CD4-positive, alpha-beta T cell treated with Interleukin-15 for 4 hours (primary cell): ENCODE results near the gene LRRC74B.
"Not testable (repeated sequence)": the region's sequence is repeated elsewhere in the genome, so short reads cannot be mapped to it uniquely, and the experiment has no call there.

Experiments
- DNase-seq: peaks from one replicate; pipeline ENCODE4 v3.0.0-alpha.2; 2020; ENCODE audit warnings: low spot score

LRRC74B gene

DNA sequence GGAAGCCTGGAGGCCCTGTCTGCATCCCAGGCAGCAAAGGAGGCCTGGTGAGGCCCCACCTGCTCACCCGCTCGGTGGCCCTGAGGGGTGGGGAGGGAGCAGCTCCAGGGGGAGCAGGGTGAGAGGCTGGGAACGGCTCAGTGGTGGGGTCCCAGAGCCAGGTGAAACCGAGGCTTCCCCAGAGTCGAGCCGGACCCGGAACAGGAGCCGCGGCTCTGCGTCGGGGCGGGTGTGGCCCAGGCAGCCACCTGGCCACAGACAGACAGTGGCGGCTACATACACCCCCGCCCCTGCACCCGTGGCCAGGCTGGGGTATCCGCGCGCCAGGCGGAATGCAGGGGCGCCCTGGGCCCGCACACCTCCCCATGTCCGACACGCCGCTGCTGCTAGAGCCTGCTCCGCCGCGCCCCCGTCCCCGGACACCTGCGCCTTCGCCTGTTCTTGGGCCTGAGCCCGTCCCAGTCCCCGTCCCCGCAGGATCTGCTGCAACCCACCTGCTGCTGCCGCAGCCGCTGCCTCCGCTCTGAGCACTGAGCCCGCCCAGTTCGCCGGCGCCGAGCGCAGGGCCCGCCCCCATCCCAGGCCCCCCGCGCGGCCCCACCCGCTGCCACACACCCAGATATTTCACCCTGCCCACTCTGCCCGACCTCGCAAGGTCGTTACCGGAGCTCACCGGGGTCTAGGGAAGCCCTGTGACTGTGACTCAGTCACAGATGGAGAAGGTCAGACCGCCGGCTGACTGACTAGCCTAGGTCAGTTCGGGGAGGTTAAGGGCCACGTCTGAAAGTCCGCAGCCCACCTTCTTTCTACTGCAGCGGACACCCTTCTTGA, 13.5 kb upstream of the LRRC74B start, which contains the start of gene SLC7A4:
Gene SLC7A4 (minus strand): TSS at position 525 of the 831 bp plus-strand sequence. CDS start 749 bp downstream, outside the sequence.
- DNase-seq: no peak

DNA sequence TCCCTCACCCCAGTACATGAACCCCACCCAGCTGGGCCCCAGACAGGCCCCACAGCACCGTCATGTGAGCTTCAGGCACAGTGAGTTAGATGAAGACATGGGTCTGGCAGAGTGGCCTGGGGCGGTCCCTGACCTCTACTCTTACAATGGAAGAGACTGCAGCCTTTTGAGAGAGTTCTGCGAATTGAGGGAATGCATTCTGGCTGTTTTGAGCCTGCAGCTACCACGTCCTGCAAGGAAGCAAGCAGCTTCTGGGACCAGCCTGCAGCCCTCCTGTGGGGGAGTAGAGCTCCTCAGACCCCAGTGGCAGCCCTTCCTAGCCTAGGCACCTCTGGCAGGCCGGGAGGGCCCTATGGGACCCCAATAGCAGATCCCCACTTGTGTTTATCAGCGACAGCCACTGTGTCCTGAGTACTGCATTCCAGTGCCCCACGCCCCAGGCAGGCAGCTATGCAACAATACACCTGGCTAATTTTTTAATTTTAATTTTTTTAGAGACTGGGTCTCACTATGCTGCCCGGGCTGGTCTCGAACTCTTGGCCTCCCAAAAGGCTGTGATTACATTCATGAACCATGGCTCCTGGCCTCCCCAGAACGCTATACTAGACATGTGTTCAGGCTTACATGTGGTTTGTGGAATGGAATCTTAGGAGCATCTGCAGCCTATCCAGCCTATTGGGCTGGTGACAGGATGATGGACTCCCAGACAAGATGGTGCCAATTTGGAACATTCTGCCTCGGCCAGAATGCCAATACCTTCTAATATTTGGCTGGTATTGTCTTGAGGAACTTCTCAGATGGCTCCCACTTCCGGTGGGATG, 12.7 kb upstream of the LRRC74B start:
- no peak for DNase-seq

DNA sequence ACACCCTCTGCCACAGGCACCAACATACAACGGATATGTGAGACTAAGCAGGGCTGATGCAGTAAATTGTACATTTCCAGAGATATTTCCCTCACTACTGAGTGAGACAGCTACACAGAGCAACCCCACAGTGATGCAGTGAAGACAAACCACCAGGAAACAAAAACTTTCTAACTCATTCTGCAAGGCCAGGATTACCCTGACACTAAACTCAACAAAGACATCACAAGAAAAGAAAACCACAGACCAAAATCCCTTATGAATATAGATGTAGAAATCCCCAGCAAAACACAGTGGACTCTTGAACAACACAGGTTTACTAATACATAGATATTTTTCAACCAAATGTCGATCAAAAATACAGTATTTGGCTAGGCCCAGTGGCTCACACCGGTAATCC, 11.9 kb upstream of the LRRC74B start:
- no peak for DNase-seq

DNA sequence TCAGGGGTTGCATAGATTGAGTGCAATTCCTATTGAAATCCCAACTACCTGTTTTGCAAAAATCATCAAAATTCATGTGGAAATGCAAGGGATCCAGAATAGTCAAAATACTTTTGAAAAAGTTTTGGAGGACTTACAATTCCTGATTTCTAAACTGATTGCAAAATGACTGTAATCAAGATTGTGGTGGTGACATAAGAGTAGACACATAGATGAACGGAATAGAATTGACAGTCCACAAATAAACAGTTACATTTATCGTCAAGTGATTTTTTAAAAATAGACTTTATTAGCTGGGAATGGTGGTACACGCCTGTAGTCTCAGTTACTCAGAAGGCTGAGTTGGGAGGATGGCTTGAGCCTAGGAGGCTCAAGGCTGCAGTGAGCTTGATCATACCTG, 10.8 kb upstream of the LRRC74B start:
- no peak for DNase-seq

DNA sequence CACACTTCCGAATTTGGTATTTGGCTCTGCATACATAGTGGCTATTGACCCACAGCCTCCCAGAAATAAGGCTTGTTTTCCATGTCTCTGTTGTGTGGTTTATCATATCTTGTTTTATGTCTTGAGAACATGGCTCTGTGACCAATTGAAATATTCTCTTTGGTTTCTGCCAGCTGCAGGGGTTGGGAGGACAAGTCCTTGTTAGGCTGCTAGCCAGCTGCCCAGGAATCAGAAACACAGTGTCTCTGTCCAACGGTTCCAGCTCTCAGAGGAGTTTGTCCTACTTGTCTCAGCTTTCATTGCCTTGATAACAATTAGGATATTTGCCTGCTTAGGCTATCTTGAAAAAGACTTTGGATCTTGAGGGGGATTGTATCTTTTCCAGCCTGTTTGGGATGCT, 7.3 kb upstream of the LRRC74B start:
- DNase-seq: no peak

DNA sequence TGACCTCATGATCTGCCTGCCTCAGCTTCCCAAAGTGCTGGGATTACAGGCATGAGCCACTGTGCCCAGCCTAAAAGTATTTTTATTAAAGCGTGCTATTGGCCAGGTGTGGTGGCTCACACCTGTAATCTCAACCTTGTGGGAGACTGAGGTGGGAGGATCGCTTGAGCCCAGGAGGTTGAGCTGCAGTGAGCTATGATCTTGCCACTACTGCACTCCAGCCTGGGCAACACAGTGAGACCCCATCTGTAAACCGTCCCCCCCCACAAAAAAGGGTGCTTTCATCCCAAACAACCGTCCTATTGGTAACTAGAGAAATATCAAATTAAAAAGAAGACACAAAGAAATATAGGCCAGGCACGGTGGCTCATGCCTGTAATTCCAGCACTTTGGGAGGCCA, 6.6 kb upstream of the LRRC74B start:
- DNase-seq: not testable (repeated sequence)

DNA sequence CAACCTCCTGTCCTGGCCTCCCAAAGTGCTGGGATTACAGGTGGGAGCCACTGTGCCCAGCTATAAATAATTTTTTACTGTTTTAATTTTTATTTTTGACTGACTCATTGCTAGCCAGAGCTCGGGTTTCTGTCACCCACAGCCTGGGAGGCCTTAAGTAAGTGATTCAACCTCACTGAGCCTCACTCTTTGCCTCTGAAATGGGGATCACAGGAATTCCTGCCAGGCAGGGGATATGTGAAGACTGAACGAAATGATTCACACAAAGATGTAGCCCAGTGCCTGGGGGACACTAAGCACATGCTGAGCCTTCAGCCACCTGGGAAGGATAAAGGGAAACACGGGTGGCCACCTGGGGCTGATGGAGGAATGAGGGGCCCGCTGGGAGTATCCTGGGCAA, 3.8 kb upstream of the LRRC74B start:
- DNase-seq: no peak

DNA sequence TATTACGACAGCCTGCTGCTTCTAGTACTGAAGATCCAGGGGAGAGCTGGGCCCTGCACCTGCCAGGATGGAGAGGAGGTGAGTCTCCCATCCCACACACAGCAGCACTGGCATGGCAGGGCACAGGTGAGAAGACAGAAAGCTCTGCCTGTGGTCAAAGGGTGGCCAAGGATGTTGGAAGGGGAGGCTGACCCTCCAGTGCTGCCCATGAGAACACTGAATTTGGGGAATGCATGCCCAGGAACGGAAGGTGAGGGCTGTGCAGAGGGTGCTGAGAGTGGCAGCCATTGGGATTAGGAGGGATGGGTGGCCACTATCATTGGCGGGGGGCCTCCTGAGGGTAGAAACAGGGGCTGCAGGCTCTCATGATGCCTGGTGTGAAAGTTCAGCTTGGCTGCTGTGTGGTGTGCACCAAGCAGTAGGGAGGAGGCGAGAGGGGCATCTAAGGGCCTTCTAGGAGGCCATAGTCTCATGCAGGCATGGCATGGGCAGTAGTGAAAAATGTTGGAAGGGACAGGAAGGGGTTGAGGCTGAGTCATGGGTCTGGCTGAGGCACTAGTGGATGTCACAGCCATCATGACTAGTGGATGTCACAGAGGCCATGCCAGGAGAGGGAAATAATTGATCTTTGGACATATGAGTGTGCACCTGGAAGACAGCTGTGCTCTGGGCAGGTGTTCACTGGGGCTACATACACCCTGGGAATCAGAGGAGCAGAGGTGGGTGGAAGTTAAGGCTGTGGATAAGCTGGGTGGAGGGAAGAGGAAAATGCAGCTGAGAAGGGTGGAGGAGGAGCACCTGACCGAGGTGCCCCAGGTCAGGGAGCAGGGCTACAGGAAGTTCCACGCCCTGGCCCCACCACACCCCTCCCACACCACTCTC, 2.5 kb upstream of the LRRC74B start:
- no peak for DNase-seq

DNA sequence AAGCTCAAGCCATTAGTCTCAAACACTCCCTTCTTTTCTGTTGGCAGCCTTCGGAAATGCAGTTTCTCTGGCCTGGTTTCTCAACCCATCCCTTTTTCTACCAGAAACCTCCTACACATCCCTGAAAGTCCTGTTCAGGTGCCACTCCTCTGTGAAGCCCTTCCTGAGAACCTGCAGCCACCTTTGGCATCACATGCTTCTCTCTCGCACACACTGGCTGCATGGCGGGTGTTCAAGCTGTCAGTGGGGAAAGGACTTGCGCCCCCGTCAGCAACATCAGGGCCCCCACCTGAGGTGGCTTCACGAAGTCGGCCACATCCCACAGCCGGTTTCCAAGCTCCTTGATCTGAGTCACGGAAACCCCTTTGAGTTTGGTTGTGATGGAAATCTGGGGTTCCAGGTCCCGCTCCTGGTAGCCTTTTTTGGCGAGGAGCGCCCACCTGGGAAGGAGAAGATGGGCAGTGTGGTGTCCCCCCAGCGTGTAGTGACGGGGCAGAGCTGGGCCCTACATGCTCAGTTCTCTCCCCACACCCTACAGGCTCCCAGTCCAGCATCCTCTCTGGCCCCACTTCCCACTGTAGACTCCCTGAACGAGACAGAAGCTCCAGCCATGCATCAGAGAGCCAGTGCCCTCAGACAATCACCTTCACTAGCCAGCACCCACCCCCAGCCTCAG, 1.7 kb upstream of the LRRC74B start:
- DNase-seq: no peak

DNA sequence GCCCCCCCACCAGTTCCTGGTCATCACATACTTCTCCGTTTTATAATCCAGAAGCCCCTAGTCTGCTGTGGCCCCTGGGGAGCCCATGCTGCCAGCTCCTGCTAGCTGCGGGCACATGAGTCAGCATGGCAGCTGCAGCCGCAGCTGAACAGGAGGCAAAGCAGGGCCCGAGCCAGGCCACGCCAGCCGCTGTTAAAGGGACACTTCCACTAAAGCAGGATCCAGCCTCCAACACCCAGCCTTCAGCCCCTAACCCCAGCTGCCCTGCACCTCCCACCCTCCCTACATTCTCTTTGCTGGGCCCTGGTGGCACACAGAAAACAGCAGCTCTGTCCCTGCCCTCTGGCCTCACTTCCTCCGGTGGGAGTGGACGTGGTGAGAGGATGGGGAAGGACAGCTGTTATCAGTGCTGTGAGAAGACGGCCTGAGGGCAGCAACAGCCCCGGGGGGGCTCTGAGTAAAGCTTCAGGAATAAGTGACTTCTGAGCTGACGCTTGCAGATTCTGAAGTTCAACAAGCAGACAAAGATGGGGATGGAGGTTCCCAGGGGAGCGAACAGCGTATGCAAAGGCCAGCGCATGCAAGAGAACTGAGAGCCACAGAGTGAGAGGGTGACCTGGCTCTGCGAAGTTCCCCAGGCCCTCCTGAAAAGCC, 688 bp upstream of the LRRC74B start:
- peak; percentile 3 for DNase-seq

DNA sequence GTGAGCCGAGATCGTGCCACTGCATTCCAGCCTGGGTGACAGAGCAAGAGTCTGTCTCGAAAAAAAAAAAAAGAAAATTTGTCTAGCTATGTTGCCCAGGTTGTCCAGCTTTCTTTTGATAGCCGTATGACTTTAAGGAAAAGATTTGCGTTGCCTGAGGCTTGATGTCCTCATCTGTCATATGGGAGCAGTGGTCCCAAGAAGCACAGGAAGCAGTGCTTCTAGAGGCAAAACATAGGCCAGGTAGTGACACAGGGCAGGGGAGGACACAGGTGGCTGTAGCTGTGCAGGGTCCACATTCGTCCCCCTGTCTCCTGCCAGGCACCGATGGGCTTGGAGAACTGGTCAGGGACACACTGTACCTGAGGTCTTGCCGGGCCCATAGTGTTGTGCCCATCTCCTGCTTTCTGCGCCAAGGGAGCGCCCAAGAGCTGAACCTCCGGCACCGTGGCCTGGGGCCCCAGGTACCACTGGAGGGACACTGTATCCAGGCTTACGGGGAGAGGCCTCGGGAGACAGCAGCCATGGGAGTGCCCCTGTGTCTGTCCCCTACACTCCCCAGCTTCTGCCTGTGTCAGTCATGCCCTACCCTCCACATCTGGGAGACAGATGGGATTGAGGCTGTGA, 1.4 kb downstream of the LRRC74B start:
- no peak for DNase-seq

DNA sequence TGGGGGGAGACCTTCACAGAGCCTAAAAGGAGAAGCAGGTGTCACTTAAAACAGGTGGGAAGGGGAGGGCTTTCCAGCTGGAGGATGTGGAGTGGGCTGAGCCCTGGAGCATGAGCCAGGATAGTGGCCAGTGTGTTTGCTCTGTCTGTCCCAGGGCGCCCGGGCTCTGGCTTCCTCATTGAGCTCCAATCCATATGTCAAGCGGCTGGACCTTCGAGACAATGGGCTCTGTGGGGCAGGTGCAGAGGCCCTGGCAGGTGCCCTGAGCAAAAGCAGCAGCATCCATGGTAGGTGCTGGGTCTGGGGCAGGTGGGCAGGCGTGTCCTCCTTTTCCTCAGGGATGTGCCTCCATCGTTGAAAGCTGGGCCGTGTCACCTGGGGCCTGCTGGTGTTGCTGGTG, 2.0 kb downstream of the LRRC74B start:
- no peak for DNase-seq

DNA sequence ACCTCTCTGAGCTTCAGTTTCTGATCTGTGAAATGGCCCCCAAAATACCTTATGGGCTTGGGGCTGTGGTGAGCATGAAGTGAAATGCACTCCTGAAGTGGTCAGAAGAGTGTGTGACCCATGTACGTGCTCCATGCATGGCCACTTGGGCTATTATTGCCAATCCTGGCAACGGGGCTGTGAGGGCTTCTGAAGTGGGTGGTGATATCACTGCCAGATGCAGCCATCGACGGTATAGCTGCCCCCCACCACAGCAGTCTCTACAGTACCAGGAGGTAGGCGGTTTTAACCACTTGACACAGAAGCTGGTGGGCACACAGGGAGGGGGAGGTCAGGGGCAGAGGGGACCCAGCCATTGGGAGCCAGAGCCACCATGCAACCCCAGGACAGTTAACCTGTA, 2.7 kb downstream of the LRRC74B start:
- DNase-seq: not testable (repeated sequence)

DNA sequence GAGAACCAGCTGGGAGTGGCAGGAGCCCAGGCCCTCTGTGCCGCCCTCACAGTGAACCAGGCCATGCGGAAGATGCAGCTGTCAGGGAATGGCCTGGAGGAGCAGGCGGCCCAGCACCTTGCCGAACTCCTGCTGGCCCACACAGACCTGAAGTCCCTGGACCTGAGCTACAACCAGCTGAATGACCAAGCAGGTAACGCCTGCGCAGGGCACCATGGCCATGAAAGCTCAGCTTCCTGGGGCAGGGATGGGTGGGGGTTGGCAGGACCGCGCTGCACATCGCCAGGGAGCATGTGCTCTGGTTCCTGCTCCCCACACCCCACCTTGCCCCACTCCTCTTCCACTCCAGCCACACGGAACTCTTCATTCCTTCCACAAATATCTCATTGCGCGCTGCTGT, 3.2 kb downstream of the LRRC74B start:
- DNase-seq: not testable (repeated sequence)

DNA sequence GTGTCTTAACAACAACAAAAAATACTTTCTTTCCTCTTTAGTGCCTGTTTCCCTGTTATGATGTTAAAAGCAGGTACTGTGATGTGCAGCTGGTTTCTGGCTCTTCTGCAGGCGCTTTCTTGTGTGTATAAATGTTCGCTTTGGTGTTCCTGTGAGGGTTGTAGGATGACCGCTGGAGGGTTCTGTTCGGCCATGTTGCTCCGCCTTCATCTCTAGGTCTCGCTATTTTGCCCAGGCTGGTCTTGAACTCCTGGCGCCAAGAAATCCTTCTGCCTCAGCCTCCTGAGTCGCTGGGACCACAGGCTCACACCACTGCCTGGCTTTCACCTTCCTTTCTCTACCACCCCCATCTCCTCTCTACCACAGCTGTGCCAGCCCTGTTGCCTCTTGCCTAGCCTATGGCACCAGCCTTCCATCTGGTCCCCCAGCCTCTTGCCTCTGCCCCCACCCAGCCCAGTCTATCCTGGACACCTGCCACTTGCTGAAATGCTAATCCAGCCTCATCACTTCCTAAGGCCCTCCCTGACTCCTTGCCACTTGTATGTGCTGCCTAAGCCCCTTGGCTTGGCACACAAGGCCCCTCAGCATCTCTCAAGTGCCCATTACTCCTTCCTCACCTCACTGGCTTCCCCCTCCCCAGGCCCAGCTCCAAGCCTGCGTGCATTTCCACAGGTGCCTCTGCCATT, 5.5 kb downstream of the LRRC74B start:
- DNase-seq: no peak

DNA sequence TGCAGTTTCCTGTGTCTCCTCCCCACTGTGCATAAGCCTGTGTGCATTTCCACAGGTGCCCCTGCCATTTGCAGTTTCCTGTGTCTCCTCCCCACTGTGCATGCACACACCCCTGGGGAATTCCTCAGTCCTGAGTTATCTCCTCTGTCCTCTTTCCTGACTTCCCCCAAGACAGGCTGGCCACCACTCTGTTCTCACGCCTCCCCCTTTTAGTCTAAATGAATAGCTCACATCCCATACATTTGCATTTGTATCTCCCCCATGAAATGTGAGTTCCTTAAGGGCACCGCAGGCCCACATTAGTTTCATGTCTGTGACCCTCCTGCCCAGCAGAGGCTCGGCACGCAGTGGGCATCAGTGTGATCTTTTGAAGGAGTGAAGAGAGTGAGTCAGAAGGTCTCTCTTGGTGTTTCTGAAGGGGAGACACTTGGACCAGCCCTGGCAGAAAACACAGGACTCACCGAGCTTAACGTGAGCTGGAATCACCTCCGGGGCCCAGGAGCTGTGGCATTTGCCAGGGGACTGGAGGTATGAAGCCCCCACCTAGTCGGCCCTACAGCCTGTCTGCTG, 6.2 kb downstream of the LRRC74B start:
- DNase-seq: no peak

DNA sequence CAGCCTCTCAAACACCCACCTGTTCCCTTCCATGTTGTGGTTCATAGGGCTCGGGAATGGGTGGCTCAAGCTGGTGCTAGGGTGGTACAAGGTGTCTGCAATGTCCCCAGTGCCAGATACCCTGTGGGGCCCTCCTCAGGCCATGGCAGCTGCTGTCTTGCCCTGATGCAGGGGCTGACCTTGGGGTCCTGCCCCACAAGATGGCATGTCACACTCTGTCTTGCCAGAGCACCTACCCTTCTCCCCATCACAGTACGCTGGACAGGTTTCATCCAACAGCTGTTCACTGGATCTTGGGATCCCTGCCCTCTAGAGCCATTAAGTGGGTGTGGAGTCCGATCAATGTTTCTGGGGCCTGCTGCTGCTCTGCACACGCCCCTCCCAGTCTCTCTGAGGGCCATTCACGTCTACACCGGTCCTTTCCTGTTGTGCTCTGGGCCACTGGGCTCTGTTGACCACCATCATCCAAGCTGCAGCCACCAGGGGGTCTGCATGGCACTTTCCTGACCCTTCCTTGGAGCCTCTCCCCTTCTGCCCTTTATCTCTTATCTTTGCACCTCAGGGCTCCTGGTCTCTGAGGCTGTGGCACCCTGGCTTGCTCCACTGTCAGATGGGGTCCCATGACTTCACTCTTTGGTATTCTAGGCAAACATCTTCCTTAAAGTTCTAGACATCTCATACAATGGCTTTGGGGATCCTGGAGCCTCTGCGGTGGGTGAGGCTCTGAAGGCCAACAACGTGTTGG, 7.1 kb downstream of the LRRC74B start:
- DNase-seq: no peak

DNA sequence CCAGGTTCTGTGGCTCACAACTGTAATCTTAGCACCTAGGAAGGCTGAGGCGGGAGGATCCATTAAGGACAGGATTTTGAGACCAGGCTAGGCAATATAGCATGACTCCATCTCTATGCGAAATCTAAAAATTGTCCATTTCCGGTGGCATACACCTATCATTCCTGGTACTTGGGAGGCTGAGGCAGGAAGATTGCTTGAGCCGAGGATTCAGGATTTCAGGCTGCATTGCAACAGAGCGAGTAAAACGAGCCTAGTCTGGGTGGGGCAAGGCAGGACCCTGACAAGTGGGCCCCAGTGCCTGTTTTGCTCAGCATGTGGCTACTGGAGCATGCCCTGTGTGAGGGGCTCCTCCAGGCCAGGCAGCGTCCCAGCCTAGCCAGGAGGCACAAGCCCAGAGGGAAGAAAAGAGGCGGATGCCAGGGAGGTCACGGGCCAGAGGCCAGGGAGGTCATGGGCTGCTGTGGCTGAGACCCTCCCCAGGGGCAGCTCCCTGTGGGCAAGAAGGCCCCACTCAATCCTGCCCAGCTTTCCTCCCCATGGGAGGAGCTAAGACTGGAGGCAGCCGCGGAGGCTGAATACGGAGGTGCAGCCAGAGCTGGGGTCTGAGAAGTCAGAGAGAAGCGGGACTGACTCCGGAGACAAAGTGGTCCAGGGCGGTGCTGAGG, 8.4 kb downstream of the LRRC74B start:
- no peak for DNase-seq
